GM12878 (cell line): ENCODE measurements around the gene BTBD9.

Source experiments
- BACH1 ChIP-seq: fragments of 450-650 bp; IDR thresholded peaks from 2 replicates; pipeline ENCODE4 v1.6.1; 2017; ENCODE audit warnings: mild to moderate bottlenecking, borderline replicate concordance
- EED ChIP-seq: sonication (generic); IDR thresholded peaks from 2 replicates; pipeline ENCODE4 v1.6.1; 2016; ENCODE audit warnings: antibody characterized with exemption, low read depth
- EZH2 ChIP-seq: IDR thresholded peaks from 2 replicates; pipeline ENCODE4 v1.6.1; 2012; ENCODE audit warnings: low read depth, mild to moderate bottlenecking, control low read depth, inconsistent platforms, low read length, borderline replicate concordance; ENCODE audit not compliant: control insufficient read depth
- FOS ChIP-seq: IDR thresholded peaks from 3 replicates; pipeline ENCODE4 v1.6.1; 2011; ENCODE audit warnings: borderline replicate concordance; ENCODE audit not compliant: insufficient read length; ENCODE audit errors: extremely low read depth
- SUZ12 ChIP-seq: fragments of 200-600 bp; sonication (generic); IDR thresholded peaks from one replicate; pipeline ENCODE4 v1.6.1; 2018; ENCODE audit warnings: antibody characterized with exemption, mild to moderate bottlenecking; ENCODE audit not compliant: unreplicated experiment

GRCh38 chr6:38163186-38164130 is 476.3 kb downstream of the BTBD9 start:
- TF ChIP-seq SUZ12 (no peak), BACH1 (no peak), EED (no peak), EZH2 (no peak), FOS (no peak)
